Measurements from ENCODE around the gene BUB1. TPM values are rescaled to one million over a fixed set of nuclear protein-coding genes. Genes with fewer than 3 reads are reported as not detected.
A peak's percentile ranks its signal among the peaks of the same experiment; 100 is the strongest.

BUB1 gene
- total and polyA plus RNA-seq, 7 donors = 0.06 to 0.69 (median 0.17) TPM

GRCh38 chr2:110645616-110646015 is 32.2 kb downstream of the BUB1 start:
- no peak for TF ChIP-seq CTCF (IDR thresholded peaks at IDR 0.05)
- intact Hi-C loops (cut with DNase I) = no loop called here
- no peak for ATAC-seq
- Histone ChIP-seq H3K4me3 (no peak overlapping the region), H3K9me3 (no peaks in the 10 kb centered on the region), H3K27ac (no peak overlapping the region), H3K4me1 (no peaks in the 10 kb centered on the region), H3K36me3 (ENCODE audit: insufficient read depth in 1 of 2, low read depth in 1 of 2) (no peaks in the 10 kb centered on the region), H3K27me3 (ENCODE audit: insufficient read depth in 3 of 3, low read length in 2 of 3) (no peaks in the 10 kb centered on the region)
- no peak for DNase-seq
- WGBS, 3 donors = 94 to 96% (median 95%) methylated on average over 2 of the region's 2 CpGs

GRCh38 chr2:110644357-110644756 is 33.5 kb downstream of the BUB1 start:
- Histone ChIP-seq H3K36me3 (ENCODE audit: insufficient read depth in 1 of 2, low read depth in 1 of 2) (no peaks in the 10 kb centered on the region), H3K9me3 (no peaks in the 10 kb centered on the region), H3K27ac (no peak overlapping the region), H3K4me1 (no peaks in the 10 kb centered on the region), H3K4me3 (no peak overlapping the region), H3K27me3 (ENCODE audit: insufficient read depth in 3 of 3, low read length in 2 of 3) (no peaks in the 10 kb centered on the region)
- DNase-seq (no peak), ATAC-seq (no peak)
- 96 to 99% (median 97%) methylated on average over 3 of the region's 3 CpGs for WGBS, 3 donors
- intact Hi-C loops (cut with DNase I) = no loop called here
- TF ChIP-seq CTCF (IDR thresholded peaks at IDR 0.05) = no peak

DNA sequence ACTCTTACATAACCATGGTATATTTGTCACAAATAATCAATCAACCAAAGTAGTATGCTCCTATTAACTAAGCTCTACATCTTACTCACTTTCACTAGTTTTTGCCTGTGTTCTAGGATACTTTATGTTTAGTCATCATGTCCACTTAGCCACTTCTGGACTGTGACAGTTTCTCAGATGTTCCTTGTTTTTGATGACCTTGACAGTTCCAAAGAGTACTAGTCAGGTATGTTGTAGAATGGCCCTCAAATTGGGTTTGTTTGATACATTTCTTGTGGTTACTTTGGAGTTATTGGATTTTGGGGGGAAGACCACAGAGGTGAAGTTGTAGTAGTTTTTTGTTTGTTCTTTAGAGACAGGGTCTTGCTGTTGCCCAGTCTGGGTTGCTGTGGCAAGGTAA is 35.5 kb downstream of the BUB1 start:
- no peak for TF ChIP-seq CTCF (IDR thresholded peaks at IDR 0.05)
- H3K4me3 ChIP-seq = no peak overlapping the region
- no peaks in the 10 kb centered on the region for H3K9me3 ChIP-seq
- H3K27me3 ChIP-seq (ENCODE audit: insufficient read depth in 3 of 3, low read length in 2 of 3) = no peaks in the 10 kb centered on the region
- intact Hi-C loops (cut with DNase I) = no loop called here
- no peak for ATAC-seq
- no peaks in the 10 kb centered on the region for H3K36me3 ChIP-seq (ENCODE audit: insufficient read depth in 1 of 2, low read depth in 1 of 2)
- DNase-seq = no peak
- H3K27ac ChIP-seq = no peak overlapping the region
- H3K4me1 ChIP-seq = no peaks in the 10 kb centered on the region

DNA sequence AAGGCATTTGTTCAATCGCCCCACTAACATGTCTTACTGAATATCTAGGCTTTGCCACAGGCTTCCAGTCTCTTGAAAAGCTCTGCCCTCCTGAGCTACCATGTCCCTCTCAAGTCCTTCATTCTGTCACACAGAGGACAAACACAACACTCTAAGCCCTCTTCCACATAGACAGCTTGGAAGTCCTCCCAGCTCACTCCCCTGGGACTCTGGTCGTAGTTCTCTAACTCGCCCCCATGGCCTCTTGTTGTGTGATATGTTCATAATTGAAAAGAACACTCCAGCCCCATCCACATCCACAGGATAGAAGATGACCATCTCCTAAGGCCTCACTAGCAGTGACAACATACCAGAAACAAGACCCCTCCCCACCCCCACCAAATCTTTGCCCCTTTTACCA is 37.9 kb downstream of the BUB1 start:
- H3K27me3 ChIP-seq (ENCODE audit: insufficient read depth in 3 of 3, low read length in 2 of 3) = no peaks in the 10 kb centered on the region
- no peak overlapping the region for H3K4me3 ChIP-seq
- H3K27ac ChIP-seq = no peak overlapping the region
- no peaks in the 10 kb centered on the region for H3K36me3 ChIP-seq (ENCODE audit: insufficient read depth in 1 of 2, low read depth in 1 of 2)
- 76 to 86% (median 78%) methylated on average over 3 of the region's 3 CpGs for WGBS, 3 donors
- H3K4me1 ChIP-seq = no peaks in the 10 kb centered on the region
- peak in 1 of 2 donors; percentile 42 for DNase-seq
- TF ChIP-seq CTCF (IDR thresholded peaks at IDR 0.05) = no peak
- intact Hi-C loops (cut with DNase I) = no loop called here
- ATAC-seq = no peak
- H3K9me3 ChIP-seq = no peaks in the 10 kb centered on the region

- DNase-seq (no peak), ATAC-seq (no peak)
- Histone ChIP-seq H3K9me3 (no peaks in the 10 kb centered on the region), H3K36me3 (ENCODE audit: insufficient read depth in 1 of 2, low read depth in 1 of 2) (no peaks in the 10 kb centered on the region), H3K27me3 (ENCODE audit: insufficient read depth in 3 of 3, low read length in 2 of 3) (no peaks in the 10 kb centered on the region), H3K27ac (no peak overlapping the region), H3K4me1 (no peaks in the 10 kb centered on the region), H3K4me3 (no peak overlapping the region)
- TF ChIP-seq CTCF (IDR thresholded peaks at IDR 0.05) = no peak
- 88 to 97% (median 92%) methylated on average over 4 of the region's 4 CpGs for WGBS, 3 donors
- intact Hi-C loops (cut with DNase I) = no loop called here
Observed at GRCh38 chr2:110638952-110639695, 38.7 kb downstream of the BUB1 start.

Data from psoas muscle (tissue), 8 donors.